Left renal cortex interstitium (tissue), 4 donors: ENCODE data around the gene CACNA1C. TPM values are rescaled to one million over a fixed set of nuclear protein-coding genes. Genes with fewer than 3 reads are reported as not detected.

Experiments used
- DNase-seq, 4 donors: peaks; one replicate each; pipeline ENCODE4 v3.0.0-alpha.2; 2013; ENCODE audit warnings: low read depth in 4 of 4, low spot score in 2 of 4, missing footprints in 1 of 4
- polyA plus RNA-seq, 4 donors: library from polyadenylated mRNA; unstranded; fragments of 120-200 nt; gene quantifications; one replicate each; pipeline ENCODE4 v1.2.1, GENCODE V29; 2013; ENCODE audit not compliant: insufficient read length in 4 of 4

The CACNA1C gene
- polyA plus RNA-seq, 4 donors: 6.4 to 13.1 (median 8.9) TPM

DNA sequence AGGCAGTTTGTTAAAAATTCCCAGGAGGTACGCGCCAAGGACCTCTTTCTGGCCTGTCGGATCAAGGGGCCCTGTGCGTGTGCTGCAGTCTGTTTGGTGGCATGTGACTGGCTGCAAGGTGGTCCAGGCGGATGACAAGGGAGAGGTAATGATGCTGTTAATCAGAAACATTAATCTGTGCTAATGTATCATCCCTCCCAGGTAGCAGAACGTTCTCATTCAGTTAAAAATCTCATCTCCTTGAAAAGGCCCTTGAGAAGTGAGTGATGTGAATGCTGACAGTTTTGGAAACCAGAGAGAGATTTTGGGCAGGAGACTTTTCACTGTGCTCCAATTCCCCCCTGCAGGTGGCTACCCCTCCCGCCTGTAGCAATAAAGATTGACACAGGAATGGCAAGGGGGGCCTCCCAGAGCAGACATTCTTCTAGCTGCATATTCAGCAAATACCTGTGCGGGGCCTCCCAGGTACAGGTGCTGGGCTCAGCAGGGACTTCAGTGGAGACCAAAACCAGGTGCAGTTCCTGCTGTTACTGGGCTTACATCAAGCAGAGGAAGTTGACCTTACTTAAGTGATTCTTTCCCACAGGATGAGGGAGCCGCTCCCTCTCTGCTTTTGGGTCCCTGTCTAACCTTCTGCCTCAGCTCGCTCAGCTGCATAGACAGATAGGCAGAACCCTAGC, 364.8 kb downstream of the CACNA1C start:
- no peak for DNase-seq

DNA sequence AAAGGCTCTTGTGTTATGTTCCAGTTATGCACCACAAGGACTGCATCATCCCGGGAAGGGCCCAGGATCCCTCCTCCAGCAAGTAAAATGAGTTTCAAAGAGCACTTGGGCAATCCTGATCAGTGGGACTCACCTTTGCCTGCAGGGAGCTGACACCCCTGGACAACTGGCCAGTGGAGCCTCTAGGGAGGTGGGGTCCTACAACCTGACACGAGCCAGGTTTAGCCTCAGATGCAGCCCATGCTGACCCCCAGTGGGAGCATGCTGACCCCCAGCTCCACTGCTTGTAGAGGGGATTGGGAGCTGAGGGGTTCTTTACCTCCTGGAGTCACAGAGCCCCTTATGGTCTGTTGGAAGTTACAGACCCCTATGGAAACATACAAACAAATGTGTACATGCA, 365.8 kb downstream of the CACNA1C start:
- DNase-seq: no peak

DNA sequence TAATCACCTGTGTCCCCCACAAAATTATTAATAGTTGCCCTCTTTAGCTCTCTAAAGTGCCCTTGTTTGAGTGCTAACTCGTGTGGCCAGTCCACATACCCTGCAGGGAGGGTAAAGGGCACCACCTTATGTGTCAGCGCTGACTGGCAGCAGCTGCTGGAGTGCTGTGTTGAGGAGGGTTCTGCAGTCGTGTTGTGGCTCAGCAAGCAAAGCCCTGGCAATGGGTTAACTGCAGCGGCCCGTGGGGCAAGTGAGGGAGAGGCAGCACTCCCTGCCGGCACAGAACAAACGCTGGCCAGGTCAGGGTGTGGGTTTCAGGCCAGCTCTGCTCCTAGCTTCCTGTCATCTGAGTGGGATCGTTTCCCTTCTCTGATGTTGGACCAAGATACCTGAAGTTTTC, 369.8 kb downstream of the CACNA1C start:
- no peak for DNase-seq

DNA sequence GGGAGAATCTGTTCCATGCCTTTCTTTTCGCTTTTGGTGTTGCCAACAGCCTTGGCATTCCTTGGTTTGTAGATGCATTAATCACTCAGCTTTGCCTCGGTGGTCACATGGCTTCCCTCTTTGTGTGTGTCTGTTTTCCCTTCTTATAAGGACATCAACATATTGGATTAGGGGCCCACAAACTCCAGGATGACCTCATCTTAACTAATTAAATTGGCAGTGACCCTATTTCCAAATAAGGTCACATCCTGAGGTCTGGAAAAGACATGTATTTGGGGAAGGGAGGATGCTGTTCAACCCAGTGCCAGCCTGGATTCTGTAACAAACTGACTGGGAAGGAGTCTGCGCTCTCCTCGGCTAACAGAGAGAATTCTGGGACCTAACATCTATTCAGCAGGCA, 376.2 kb downstream of the CACNA1C start:
- no peak for DNase-seq

DNA sequence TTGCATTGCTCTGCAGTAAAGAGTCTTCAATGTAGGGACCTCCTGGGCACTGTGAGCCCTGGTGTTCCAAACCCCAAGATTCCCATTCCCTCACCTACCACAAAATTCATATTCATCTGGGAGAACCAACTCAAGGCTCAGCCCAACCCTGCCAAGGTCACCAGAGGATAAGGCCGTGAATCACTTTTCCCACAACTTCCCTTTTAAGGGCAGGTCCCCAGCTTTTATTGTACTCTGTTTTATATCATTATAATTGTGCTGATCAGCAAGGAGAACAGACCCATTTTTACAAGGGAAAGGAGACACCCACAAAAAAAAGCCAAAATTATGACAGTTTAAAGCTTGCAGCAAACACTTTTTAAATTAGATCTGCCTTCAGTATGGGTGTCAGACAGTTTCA, 379.0 kb downstream of the CACNA1C start:
- DNase-seq: no peak

DNA sequence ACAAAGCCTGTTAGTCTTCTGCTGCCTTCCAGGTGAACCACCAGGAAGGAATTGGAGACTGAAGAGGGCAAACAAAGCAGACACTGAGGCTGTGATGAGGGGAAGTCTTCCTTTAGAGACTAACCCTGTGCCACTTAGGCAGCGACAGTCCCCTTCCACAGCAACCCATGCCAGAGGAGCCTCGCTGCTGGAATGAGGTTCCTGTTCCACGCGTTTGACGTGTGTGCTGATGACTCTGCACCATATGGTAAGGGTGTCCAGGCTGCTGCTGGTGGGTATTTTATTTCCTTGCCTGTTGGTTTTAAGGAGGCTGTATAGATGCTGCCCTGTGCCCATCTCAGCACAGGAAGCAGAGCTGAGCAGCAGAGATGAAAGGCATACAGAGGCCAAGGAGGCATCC, 380.1 kb downstream of the CACNA1C start:
- DNase-seq: no peak

DNA sequence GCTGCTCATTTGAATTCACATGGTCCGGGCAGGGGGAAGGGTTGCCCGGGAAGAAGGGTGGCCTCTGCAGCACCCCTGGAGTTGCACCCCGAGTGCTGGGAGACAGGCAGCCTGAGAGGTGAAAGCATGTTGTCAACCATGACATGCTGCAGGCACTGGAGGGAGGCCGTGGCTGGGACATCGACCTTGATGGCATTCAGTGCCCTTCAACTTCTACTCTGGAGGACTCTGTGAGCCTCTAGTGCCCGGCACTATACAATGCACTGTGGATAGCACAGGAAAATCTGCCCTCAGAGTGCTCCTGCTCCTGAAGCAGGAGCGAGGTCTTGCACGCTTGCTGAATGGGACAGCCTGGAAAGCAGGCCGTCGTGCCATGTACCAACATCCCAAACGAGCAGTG, 382.7 kb downstream of the CACNA1C start:
- no peak for DNase-seq

DNA sequence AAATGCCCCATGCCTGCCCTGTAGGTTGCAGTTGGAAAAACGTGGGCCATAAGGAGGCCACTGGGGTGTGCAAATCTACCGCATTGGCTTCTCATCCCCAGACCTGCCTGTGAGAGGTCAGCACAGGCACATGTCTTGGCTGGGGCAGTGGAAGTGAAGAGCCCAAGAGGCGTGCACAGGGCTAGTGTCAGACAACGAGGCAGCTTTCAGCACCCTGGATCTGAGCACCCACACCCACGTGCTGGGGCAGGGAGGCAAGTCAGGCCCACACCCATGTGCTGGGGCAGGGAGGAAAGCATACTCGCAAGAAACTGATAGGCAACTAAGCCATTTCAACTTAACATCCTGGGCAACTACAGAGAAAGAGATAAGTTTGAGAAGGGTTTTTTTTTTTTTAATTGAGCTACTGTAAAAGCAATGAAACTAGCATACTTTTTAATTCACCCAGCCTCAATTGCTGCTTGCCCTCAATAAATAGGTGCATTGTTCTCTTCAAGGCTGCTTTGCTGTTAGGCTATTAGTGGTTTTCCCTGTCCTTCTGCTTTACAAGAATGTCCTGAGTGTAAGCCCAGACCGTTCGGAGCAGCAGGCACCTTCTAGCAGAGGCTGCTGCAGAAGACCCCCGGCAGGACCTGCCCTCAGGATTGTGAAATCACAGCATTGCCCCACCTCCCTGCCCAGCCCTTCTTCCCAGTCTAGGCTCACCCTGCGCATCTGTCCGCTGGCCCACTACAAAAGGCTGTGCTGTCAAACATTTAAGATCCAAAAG, 386.7 kb downstream of the CACNA1C start:
- DNase-seq: no peak

DNA sequence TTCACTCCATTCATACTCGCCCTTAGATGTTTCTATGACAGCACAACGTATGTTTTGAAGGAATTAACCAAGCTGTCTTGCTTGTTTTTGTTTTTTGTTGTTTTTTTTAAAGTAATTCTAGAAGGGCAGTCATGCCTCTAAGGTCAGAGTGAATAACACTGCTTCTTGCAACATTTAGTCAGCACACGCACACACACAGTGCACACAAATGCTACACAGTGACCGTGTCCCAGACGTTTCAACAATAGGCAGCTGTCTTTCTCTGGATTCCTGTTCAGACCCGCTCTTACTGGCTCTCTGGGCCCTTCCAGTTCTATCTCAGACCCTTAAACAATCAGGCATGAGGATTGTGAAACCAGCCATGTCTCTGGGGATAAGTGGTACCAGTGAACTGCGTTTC, 391.0 kb downstream of the CACNA1C start:
- no peak for DNase-seq

DNA sequence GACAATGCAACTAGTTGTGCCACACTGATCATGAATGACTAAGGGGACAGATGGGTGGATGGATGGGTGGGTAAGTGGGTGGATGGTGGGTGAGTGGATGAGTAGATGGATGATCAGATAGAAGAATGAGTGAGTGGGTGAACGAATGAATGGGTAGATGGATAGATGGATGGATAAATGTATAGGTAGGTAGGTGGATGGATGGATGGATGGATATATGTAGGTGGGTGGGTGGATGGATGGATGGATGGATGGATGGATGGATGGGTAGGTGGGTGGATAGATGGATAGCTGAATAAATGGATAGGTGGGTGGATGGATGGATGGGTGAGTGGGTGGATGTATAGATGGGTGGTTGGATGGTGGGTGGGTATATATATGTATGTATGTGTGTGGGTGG, 393.2 kb downstream of the CACNA1C start:
- DNase-seq: no peak

DNA sequence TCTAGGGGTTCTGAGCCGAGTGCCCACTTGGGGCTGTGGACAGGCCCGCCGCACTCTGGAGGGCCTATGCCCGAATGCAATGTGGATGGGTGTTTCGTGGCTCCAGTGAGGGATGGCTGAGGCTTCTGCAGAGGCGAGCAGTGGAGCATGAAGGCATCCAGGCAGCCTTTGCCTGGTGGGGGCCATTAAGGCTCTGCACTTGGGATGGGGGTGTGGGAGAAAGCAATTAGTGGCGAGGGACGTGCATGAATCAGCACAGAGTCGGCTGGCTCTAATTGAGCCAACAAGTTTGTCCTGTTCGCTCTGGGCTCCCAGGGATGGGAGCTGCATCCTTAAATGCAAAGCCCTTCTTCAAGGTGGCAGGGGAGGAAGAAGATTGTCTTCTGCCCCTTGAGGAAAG, 395.1 kb downstream of the CACNA1C start:
- peak in 1 of 4 donors; percentile 43 for DNase-seq

DNA sequence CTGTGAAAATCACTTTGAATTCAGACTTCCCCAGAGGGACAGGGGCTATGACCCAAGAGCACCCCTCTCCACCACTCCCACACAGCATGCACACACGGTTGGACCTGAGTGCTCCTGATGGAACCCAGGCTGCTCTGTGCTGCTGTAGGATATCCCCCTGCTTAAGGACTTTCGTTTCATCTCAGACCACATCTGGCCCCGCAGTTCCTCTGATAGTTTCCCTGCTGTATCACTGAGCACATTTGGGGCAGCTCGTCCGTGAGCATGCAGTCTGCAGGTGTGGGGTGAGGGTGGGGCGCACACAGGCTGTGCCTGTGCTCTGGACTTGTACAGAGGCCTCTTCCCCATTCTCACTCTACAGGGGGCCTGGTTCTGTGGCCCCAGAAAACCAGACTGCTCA, 396.8 kb downstream of the CACNA1C start:
- no peak for DNase-seq

DNA sequence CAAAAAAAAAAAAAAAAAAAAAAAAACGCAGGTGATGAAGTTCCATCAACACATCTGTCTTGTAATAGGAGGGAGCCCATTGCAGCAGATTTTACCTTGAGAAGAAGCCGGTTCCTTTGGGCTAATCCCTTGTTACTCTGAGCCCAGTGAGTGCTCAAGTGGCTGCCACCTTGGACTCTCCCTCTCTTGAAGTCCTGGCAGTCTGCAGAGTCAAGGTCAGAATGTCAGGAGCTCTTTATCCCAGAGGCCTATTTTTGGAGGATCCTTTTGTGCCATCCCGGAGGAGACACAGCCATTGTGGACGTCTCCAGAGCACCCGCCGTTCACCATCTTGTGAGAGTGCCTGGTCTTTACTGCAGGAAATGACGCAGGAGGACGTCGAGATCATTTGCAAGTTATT, 397.8 kb downstream of the CACNA1C start:
- DNase-seq: no peak

DNA sequence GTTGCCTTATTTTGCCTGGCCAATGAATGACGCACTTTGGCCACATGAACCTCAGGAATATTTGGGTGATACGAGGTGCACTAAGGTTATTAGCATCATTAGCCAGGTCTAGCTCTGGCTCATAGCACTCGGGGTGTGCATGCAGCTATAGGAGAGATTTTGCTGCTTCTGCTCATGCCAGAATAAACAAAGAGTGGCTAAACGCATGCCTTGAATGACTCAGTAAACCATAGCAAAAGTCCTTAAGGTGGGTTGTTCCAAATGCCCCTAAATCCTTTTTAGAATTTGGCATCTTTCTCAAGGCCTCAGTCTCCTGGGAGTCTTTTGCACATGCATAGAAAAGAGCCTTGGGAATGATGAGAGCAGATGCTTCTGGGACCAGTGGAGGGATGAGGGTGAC, 398.2 kb downstream of the CACNA1C start:
- no peak for DNase-seq

DNA sequence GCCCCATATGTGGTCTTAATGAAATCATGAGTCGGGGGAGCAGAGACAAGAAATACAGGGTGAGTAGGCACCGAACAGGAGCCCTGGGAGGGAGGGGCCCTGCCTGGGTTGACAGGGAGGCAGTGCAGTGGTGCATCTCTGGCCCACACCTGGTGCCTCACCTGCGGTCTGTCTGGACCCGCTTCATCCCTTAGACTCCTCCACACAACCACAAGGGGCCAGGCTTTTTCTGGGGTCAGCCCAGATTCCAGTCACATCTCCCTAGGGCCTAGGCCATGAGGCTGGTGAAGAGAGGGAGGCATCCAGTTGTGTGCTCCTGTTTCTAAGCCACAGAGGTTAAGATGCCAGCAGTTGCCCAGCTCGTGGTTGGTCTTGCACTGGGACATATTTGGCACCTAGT, 398.7 kb downstream of the CACNA1C start:
- DNase-seq: no peak

DNA sequence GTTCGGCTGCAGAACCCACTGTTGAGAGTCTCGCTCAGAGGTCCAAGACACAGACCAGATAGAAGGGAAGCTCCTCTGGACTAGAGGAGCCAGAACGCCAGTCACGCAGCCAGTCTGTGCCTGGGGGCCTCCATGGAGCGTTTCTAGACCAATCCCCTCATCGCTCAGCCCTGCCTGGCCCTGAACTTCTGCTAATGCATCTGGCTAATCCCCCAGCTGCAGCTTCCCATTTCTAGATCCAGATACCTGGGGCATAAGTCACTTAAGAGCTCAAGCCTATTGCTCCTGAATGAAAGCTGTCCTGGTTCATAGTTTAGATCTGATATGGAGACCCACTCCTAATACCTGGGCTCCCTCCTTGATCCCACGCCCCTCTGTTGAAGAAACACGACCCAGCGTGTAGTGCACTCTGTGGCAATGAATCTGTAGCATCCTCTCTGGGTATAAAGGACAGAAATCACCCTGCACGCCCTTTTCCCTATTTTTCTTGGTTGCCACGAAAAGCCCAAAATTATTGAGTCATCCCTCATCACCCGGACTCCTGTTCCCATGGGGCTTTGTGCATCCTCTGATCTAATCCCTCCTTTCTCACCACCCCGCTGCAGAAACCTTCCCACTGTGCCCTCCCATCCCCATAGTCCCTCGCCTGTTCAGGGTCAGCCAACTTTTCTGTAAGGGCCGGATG, 400.4 kb downstream of the CACNA1C start:
- DNase-seq: no peak

DNA sequence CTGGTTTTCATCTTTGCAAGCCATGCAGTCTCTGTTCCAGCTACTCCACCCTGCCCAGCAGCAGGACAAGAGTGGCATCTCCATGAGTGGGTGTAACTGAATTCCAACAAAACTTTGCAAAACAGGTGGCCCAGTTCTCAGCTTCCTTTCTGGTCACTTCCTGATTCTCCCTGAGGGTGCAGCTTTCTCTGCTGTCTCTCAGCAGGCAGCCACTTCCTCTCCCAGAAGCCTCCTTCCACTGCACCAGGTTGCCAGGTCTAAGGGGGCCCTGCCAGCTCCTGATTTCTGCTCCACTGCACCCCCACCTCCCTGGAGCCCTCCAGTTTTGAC, 400.9 kb downstream of the CACNA1C start:
- no peak for DNase-seq

DNA sequence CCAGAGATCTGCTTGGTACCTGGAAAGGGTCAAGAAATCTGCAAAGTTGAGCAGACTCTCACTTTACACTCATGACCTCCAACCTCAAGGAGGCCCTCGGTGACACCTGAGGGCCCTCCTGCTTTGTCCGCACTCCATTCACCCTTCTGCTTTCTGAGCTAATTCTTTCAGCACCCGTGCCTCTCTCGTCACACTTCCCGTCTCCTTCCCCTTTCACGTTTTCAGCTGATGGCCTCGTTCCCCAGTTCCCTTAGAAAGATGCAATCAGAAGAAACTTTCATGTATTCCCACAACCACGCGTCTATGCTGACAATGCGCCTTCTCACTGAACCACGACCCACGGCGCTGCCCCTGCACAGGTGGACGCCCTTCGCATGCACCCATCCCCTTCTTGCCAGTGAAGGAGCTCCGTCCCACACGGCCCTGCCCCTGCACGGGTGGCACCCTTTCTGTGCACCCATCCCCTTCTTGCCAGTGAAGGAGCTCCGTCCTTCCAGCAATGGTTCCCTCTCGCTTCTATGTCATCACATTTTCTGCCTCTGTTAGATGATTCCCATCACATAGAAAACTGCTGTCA, 401.9 kb downstream of the CACNA1C start:
- DNase-seq: no peak

DNA sequence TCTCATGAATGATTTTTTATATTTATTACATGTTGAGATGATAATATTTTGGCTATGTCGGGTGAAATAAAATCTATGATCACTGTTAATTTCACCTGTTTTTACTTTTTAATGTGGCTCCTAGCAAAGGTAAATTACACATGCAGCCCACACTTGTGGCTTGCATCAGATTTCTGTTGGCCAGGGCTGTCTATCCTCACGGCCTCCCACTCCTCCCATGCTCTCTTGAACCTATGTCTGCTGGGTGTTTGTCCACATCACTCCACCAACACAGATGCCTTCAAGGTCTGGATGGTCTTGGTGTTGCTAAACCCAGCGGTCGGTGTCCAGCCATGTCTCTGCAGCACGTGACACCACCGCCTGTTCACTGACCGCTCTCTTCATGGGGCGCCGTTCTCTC, 402.6 kb downstream of the CACNA1C start:
- no peak for DNase-seq

DNA sequence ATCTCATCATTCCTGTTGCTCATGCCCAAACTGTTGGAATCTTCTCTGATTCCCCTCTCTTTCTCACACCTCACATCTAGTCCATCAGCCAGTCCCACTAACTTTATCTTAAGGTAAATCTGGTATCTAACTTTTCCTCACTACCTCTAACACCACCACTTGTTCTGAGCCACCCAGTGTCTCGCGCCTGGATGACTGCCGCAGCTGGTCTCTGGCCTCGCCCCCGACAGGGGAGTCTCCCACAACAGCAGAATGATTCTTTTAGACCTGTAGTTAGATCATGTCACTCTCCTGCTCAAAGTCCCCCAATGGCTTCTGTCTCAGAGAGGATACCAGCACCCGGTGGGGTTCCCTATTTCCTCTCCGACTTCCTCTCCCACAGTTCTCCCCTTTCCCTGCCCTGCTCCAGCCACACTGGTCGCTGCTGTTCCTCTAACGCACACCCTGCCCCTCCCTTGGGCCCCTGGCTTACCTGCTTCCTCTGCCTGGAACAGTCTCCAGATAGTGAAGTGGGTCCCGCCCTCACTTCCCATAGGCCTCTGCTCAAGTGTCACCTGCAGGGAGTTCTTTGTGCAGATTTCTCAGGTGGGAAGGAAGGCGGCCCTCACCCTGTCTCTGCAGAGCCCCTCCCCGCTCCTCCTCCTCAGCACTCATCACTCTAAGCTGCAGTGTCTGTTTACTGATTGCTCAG, 403.5 kb downstream of the CACNA1C start:
- DNase-seq: no peak

DNA sequence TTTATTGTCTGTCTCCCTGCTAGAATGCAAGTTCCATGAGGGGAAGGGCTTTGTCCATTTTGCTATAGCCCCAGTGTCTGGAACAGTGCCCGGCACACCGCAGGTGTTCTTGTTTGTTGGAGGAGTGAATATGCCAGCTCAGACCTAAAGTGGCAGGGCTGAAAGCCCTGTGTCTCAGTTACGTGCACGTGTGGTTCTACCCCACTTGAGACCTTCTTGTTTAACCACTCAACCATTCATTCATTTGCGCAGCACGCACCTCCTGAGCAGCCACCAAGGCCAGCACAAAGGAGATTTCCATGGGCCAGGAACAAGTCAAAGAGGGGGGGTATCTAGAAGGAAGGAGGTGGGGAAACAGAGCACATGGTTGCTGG, 404.0 kb downstream of the CACNA1C start:
- DNase-seq: no peak
